NCI-H226 (cell line): ENCODE measurements around the gene PILRB.
"Not testable (repeated sequence)": the region's sequence is repeated elsewhere in the genome, so short reads cannot be mapped to it uniquely, and the experiment has no call there.

ENCODE experiments used
- DNase-seq: peaks from one replicate; pipeline ENCODE4 v3.0.0-alpha.2; 2015

The PILRB gene

GRCh38 chr7:100358027-100358856 lies at the start of gene PILRB:
PILRB (plus strand) TSS chr7:100358117; CDS start chr7:100358303, 186 bp downstream.
- no peak for DNase-seq

GRCh38 chr7:100318329-100318728 lies 39.6 kb upstream of the PILRB start:
- DNase-seq: not testable (repeated sequence)

GRCh38 chr7:100321648-100322047 lies 36.3 kb upstream of the PILRB start:
- DNase-seq: not testable (repeated sequence)

DNA sequence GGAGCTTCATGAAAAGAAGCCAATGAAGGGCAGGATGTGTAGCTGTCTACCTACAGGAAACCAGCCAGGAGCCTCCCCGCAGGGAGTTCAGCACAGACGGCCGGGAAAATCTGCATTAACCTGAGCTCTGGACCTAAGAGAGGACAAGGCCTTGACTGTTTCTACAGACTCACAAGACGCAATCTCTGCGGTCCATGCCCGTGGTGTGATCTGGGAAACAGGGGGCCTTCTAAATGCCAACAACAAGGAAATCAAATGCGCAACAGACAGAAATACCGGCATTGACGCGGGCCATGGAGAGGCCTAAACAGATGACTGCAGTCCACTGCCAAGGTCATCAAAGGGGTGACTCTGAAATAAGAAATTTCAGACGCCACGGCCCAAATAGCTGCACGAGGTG lies 33.7 kb upstream of the PILRB start:
- not testable (repeated sequence) for DNase-seq

- DNase-seq: not testable (repeated sequence)
These were observed 32.2 kb upstream of the PILRB start for GRCh38 chr7:100325671-100326070.

DNA sequence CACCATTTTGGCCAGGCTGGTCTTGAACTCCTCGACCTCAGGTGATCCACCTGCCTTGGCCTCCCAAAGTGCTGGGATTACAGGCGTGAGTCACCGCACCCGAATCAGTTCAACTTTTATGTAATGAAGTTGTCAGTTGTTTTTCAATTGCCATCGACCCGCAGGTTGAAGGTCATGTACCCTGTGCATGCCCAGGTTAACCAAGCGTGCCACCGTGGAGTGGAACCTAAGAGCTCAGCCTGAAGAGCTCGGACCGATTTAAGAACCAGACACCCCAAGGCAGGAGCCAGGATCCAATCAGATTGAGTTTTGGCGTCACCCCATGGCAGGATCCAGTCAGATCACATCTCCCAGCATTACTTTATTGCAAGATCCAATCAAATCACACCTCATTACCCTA lies 31.0 kb upstream of the PILRB start:
- not testable (repeated sequence) for DNase-seq

DNA sequence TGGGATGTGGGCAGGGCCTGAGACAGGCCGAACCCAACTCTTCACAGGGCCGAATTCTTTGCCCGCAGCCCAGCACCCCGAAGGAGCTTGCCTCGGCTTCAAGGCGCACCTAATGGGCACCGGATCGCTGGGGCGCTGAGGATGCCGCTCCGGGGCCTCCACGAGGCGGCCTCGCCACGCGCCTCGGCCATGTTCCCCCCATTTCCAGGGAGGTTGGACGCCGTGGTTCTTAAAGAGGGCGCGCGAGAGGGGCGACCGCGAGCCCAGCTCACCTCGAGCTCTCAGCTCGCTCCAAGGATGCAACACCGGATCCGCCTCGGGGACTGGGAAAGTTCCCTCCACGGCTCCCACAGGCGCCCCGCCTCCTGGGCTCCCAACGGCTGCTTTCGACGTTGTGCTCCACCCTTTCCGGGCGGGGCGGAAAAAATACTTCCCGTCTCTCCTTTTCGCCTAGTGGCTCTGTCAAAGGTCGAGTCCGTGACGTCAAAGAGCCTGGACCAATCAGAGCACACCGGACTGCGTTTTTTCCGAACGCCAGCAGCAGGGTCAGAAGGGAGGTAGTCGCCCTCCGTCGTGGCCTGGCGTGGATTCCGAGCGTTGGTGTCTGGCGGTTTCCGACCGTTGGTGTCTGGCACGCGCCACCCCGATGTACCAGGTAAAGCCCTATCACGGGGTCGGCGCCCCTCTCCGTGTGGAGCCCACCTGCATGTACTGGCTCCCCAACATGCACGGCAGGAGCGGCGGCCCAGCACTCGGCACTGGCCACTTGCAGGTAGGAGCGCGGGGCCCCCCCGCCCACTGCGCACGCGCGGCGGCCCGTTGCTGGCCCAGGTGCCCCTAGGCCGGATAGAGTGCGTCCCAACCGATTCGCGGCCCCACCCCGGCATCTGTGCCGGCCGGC lies 22.1 kb upstream of the PILRB start:
- peak; percentile 91 for DNase-seq

DNA sequence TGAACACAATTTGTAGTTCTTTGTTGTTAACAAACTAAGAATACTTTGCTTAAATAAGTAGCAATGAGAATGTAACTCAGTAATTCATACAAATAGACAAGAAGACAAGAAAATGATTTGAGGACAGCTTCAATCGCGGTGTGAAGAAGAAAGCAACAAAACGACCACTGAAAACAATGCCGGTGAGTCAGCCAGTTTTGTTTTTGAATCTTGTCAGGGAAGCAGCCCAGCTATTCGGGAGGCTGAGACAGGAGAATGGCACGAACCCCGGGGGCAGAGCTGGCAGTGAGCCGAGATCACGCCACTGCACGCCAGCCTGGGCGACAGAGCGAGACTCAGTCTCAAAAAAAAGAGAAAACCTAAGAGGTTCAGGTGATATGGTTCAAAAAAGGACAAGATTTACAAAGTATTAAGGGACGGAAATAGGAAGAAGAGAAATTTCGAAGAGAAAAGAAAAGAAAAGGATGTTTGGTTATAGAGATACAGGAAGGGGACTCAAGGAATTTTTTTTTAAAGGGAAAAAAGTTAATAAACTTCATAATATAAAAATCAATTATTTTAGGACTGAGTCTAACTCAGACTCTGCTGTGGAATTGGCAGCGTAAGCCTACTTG lies 19.7 kb upstream of the PILRB start:
- not testable (repeated sequence) for DNase-seq

GRCh38 chr7:100341286-100341685 lies 16.6 kb upstream of the PILRB start:
- DNase-seq: not testable (repeated sequence)

DNA sequence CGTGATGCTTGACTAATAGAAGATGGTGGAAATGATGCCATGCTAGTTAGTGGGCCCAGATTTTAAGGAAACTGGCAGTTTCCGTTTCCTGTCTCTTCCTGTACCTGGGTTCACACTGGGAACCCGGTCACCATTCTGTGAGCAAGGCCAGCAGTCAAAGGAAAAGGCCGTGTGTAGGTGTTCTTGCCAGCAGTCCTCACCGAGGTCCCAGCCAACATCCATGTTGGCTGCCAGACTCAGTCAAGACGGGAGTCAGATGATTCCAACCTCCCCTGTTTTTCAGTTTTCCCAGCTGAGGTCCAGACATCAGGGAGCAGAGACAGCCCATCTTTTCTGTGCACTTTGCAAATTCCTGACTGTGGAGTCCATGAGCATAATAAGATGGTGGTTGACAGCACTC lies 15.2 kb upstream of the PILRB start:
- no peak for DNase-seq

DNA sequence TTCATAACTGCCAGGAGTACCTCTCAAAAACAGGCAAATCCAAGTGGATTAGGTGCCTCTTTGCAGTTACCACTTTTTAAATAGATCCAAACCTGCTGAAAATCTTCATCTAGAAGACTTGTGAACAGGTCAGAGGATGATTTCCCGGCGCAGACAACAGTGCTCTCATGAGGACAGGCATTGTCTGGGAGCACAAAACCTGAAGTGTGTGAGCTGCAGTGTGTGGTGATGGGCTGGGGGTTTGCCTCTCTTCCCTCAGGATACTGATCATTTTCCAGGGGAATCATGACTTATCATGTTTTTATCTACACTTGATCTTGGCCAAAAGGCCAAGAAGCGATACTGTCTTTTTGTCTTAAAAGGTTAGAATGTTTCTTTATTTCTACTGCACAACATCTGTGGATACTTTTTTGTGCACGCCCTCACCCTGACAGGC lies 13.8 kb upstream of the PILRB start:
- not testable (repeated sequence) for DNase-seq

DNA sequence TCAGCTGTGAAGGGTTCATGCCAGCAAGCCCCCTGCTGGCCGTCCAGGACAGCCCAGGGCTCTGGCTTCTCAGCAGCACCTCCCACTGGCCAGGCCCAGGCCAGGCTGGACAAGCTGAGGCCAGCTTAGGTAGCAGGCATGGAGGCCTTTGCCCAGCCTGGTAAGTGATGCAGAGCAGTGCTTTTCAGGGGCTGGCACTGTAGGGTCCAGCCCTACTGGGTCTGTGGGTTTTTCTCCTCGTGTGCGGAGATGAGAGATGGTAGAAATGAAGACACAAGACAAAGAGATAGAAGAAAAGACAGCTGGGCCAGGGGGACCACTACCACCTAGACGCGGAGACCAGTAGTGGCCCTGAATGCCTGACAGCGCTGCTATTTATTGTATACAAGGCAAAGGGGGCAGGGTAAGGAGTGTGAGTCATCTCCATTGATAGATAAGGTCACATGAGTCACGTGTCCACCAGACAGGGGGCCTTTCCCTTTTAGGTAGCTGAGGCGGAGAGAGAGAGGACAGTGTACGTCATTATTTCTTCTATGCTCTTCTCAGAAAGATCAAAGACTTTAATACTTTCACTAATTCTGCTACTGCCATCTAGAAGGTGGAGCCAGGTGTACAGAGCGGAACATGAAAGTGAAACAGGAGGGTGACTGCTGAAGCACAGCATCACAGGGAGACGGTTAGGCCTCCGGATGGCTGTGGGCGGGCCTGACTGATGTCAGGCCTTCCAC lies 13.2 kb upstream of the PILRB start:
- peak; percentile 61 for DNase-seq

DNA sequence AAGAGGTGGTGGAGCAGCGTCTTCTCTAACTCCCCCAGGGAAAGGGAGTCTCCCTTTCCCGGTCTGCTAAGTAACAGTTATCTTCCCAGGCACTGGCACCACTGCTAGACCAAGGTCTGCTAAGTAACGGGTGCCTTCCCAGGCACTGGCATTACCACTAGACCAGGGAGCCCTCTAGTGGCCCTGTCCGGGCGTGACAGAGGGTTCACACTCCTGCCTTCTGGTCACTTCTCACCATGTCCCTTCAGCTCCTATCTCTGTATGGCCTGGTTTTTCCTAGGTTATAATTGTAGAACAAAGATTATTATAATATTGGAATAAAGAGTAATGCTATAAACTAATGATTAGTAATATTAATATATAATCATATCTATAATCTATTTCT lies 12.6 kb upstream of the PILRB start:
- DNase-seq: not testable (repeated sequence)

DNA sequence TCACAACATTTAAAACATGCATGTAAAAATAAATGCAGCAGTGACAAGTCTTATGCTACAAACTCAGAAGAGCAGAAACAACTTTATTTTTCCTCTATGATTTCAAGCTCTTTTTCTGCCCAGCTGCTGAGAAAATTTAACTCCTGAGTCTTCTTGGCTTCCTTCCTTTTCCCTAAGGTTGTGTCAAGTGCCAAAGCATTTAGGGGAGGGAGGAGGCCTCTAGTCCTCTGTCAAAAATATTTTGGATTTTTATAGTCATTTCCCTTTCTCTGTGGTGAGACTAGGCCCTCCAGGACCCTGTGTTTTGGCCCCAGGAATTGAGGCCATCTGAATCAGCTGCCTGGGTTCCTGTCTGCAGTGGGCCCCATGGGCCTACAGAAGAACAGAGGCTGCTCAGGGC lies 11.0 kb upstream of the PILRB start:
- DNase-seq: no peak

DNA sequence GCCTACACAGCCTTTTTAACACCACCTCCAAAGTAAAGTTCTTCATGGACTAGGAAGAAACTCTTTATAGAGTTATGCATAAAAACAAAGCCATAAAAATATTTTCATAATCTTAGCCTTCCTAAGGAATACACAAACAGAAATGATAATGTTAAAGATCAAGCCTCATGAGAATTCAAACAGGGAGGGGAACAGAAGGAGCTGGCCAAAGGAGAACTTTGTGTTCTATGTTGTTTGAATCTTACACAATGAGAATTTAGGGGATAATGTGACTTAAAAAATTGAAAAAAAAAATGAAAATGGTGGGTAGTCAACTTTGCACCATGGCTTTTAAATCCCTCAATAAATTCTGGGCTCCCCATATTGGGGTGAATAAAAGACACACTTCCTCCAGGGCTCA lies 9.1 kb upstream of the PILRB start:
- no peak for DNase-seq

- DNase-seq: no peak
These were observed 8.2 kb upstream of the PILRB start for GRCh38 chr7:100349757-100350156.

GRCh38 chr7:100351657-100352058 lies 6.3 kb upstream of the PILRB start:
- DNase-seq: no peak

DNA sequence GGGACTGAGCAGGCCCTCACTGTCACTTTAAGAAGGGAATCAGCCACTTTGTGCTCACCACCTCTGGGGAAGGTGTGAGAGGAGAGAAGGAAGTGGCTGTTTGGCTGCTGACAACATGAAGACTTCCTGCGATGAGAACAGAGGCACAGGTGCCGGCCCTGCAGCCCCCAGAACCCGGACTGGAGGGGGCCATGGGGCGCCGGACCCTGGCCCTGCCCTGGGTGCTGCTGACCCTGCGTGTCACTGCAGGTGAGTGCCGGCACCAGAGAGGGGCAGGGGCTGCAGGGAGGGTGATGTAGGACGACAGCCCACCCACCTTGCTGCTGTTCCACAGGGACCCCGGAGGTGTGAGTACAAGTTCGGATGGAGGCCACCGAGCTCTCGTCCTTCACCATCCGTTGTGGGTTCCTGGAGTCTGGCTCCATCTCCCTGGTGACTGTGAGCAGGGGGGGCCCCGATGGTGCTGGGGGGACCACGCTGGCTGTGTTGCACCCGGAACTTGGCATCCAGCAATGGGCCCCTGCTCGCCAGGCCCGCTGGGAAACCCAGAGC lies 5.6 kb upstream of the PILRB start:
- not testable (repeated sequence) for DNase-seq

GRCh38 chr7:100352984-100353684 lies 4.8 kb upstream of the PILRB start:
- DNase-seq: no peak

- DNase-seq: no peak
These were observed 4.1 kb upstream of the PILRB start for GRCh38 chr7:100353685-100354330.
